Fibroblast of lung (primary cell): ENCODE measurements around the gene GRIN2A.

Experiments
- EZH2 ChIP-seq: IDR thresholded peaks from 2 replicates; pipeline ENCODE4 v1.5.1; 2012; ENCODE audit warnings: low read length, control low read depth, mild to moderate bottlenecking; ENCODE audit errors: missing control alignments
- TF ChIP-seq, protein P1 (sequence below), 2 donors: IDR thresholded peaks in 1 of 2; conservative IDR thresholded peaks in 1 of 2; 1 replicate in 1 of 2; 2 replicates in 1 of 2; pipeline ENCODE4 v1.5.1; 2011 to 2012; ENCODE audit warnings: low read length in 2 of 2, control low read depth in 1 of 2, inconsistent platforms in 1 of 2, low read depth in 1 of 2, mild to moderate bottlenecking in 1 of 2

DNA sequence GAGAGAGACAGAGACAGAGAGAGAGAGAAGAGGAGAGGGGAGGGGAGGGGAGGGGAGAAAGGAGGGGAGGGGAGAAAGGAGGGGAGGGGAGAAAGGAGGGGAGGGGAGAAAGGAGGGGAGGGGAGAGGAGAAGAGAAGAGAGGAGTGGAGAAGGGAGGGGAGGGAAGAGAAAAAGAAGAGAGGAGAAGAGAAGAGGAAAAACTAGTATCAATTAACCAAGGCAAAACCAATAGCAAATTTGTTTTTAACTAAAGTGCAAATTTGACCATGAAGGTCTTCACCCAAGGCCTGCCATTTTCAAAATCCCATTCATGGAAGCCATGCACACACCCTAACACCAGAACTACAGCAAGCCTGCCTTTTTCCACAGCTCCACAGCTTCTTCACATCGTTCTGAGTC is 16.6 kb downstream of the GRIN2A start:
- TF ChIP-seq, protein P1, sequence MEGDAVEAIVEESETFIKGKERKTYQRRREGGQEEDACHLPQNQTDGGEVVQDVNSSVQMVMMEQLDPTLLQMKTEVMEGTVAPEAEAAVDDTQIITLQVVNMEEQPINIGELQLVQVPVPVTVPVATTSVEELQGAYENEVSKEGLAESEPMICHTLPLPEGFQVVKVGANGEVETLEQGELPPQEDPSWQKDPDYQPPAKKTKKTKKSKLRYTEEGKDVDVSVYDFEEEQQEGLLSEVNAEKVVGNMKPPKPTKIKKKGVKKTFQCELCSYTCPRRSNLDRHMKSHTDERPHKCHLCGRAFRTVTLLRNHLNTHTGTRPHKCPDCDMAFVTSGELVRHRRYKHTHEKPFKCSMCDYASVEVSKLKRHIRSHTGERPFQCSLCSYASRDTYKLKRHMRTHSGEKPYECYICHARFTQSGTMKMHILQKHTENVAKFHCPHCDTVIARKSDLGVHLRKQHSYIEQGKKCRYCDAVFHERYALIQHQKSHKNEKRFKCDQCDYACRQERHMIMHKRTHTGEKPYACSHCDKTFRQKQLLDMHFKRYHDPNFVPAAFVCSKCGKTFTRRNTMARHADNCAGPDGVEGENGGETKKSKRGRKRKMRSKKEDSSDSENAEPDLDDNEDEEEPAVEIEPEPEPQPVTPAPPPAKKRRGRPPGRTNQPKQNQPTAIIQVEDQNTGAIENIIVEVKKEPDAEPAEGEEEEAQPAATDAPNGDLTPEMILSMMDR (conservative IDR thresholded peaks at IDR 0.05 in 1 of 2, IDR thresholded peaks at IDR 0.05 in 1 of 2; ENCODE audit: low read depth in 1 of 2, low read length in 2 of 2), result no peak
- no peak for TF ChIP-seq EZH2
